ENCODE results near the gene OVCA2. TPM values are rescaled to one million over a fixed set of nuclear protein-coding genes. Genes with fewer than 3 reads are reported as not detected.

OVCA2 gene
- polyA plus RNA-seq, 2 of the 4 experiments (the other 2 are of a cell fraction), result 54.6 to 66.3 TPM

DNA sequence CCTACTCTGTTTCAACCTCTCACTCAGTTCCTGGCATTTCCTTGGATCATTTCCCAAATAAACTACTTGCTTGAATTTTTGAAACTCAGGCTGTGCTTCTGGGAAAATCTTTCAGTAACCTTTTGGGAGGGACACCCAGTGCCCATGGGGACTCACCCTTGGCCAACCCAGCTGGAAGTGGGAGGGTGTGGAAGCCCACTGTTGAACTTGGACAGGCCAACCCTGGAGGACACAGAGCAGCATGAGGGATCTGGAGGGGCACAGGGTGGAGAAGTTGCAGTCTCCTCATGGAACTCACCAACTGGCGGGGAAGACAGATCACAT lies 27.9 kb upstream of the OVCA2 start:
- DNase-seq (ENCODE audit: low read depth in 1 of 2, low spot score in 1 of 2) (no peak), ATAC-seq (no peak), FAIRE-seq (no peak)
- 92% methylated on average over 1 of the region's 1 CpG for WGBS (ENCODE audit: missing lambda C conversion rate)
- ChIA-PET CTCF (interaction anchor here (1.6 to 3.0 kb wide), 3 partner anchors 12 to 105 kb away, joined by 3 to 20 read pairs (median 12); partner anchors contain the start of genes HIC1 and RTN4RL1), POLR2A (no interaction called here)
- H3K27ac ChIP-seq, result no peak overlapping the region
- no peak overlapping the region for H3K4me3 ChIP-seq
- TF ChIP-seq GATA3 (IDR thresholded peaks at IDR 0.05; ENCODE audit: borderline replicate concordance) (no peak), KDM1A (IDR thresholded peaks at IDR 0.05; ENCODE audit: low read depth) (no peak), ESRRA (IDR thresholded peaks at IDR 0.05; ENCODE audit: borderline replicate concordance, low read length) (no peak), ZNF302 (CRISPR knock-in tag; IDR thresholded peaks at IDR 0.05) (no peak), ZFP36 (IDR thresholded peaks at IDR 0.05; ENCODE audit: borderline replicate concordance, partially characterized antibody) (no peak), POLR2A (IDR thresholded peaks at IDR 0.05; ENCODE audit: low read length) (no peak)
- TF ChIP-seq, protein P1, sequence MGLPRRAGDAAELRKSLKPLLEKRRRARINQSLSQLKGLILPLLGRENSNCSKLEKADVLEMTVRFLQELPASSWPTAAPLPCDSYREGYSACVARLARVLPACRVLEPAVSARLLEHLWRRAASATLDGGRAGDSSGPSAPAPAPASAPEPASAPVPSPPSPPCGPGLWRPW (IDR thresholded peaks at IDR 0.05), result no peak
- TF ChIP-seq, protein P2, sequence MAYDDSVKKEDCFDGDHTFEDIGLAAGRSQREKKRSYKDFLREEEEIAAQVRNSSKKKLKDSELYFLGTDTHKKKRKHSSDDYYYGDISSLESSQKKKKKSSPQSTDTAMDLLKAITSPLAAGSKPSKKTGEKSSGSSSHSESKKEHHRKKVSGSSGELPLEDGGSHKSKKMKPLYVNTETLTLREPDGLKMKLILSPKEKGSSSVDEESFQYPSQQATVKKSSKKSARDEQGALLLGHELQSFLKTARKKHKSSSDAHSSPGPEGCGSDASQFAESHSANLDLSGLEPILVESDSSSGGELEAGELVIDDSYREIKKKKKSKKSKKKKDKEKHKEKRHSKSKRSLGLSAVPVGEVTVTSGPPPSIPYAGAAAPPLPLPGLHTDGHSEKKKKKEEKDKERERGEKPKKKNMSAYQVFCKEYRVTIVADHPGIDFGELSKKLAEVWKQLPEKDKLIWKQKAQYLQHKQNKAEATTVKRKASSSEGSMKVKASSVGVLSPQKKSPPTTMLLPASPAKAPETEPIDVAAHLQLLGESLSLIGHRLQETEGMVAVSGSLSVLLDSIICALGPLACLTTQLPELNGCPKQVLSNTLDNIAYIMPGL (CRISPR knock-in tag; IDR thresholded peaks at IDR 0.05; ENCODE audit: borderline replicate concordance), result no peak
- no peak overlapping the region for H3K4me2 ChIP-seq
- peaks cover 14% of the 10 kb centered on the region; the same call in 2 of the 3 replicates for H3K9me3 ChIP-seq
- H3K4me1 ChIP-seq, result no peaks in the 10 kb centered on the region

DNA sequence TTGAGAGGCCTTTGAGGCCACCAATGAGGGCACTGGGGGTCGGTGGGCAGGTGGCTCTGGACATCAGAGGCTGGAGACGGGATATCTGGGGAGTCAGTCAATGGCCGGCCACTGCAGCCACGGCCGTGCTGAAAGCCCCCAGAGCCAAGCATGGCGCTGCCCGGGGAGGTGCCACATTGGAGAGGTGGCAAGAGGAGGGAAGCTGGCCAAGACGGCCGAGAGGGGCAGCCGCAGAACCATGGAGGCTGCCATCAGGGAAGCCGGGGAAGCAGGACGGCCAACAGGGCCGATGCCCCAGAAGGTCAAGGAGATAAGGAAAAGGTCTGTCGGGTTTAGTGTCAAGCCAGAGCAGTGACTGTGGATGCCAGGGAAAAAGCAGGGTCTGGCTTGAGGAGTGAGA lies 26.5 kb upstream of the OVCA2 start:
- POLR2A ChIA-PET, result no interaction called here
- Histone ChIP-seq H3K4me1 (no peaks in the 10 kb centered on the region), H3K4me2 (no peak overlapping the region), H3K9me3 (peaks cover 14% of the 10 kb centered on the region; the same call in 2 of the 3 replicates), H3K27ac (no peak overlapping the region), H3K4me3 (no peak overlapping the region)
- ATAC-seq, result no peak
- no peak for DNase-seq (ENCODE audit: low read depth in 1 of 2, low spot score in 1 of 2)
- TF ChIP-seq RCOR1 (IDR thresholded peaks at IDR 0.05; ENCODE audit: low read depth, low read length) (no peak), RFX5 (IDR thresholded peaks at IDR 0.05) (no peak), PHF8 (IDR thresholded peaks at IDR 0.05; ENCODE audit: borderline replicate concordance, low read depth) (no peak), RAD21 (conservative IDR thresholded peaks at IDR 0.05 in 1 of 2, IDR thresholded peaks at IDR 0.05 in 1 of 2) (no peak), POLR2AphosphoS2 (conservative IDR thresholded peaks at IDR 0.05; ENCODE audit: low read length) (no peak), MAFK (IDR thresholded peaks at IDR 0.05; ENCODE audit: partially characterized antibody) (no peak)
- TF ChIP-seq, protein P3, sequence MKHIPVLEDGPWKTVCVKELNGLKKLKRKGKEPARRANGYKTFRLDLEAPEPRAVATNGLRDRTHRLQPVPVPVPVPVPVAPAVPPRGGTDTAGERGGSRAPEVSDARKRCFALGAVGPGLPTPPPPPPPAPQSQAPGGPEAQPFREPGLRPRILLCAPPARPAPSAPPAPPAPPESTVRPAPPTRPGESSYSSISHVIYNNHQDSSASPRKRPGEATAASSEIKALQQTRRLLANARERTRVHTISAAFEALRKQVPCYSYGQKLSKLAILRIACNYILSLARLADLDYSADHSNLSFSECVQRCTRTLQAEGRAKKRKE (CRISPR knock-in tag; IDR thresholded peaks at IDR 0.05; ENCODE audit: low read depth), result no peak
- TF ChIP-seq, protein P4, sequence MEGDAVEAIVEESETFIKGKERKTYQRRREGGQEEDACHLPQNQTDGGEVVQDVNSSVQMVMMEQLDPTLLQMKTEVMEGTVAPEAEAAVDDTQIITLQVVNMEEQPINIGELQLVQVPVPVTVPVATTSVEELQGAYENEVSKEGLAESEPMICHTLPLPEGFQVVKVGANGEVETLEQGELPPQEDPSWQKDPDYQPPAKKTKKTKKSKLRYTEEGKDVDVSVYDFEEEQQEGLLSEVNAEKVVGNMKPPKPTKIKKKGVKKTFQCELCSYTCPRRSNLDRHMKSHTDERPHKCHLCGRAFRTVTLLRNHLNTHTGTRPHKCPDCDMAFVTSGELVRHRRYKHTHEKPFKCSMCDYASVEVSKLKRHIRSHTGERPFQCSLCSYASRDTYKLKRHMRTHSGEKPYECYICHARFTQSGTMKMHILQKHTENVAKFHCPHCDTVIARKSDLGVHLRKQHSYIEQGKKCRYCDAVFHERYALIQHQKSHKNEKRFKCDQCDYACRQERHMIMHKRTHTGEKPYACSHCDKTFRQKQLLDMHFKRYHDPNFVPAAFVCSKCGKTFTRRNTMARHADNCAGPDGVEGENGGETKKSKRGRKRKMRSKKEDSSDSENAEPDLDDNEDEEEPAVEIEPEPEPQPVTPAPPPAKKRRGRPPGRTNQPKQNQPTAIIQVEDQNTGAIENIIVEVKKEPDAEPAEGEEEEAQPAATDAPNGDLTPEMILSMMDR (IDR thresholded peaks at IDR 0.05), result no peak
- 64% methylated on average over 14 of the region's 14 CpGs for WGBS (ENCODE audit: missing lambda C conversion rate)
- CTCF ChIA-PET, result interaction anchor here (0.6 to 5.5 kb wide), 4 partner anchors 11 to 407 kb away, joined by 3 to 24 read pairs (median 12); partner anchors contain the start of genes DPH1 and RTN4RL1
- FAIRE-seq, result no peak

DNA sequence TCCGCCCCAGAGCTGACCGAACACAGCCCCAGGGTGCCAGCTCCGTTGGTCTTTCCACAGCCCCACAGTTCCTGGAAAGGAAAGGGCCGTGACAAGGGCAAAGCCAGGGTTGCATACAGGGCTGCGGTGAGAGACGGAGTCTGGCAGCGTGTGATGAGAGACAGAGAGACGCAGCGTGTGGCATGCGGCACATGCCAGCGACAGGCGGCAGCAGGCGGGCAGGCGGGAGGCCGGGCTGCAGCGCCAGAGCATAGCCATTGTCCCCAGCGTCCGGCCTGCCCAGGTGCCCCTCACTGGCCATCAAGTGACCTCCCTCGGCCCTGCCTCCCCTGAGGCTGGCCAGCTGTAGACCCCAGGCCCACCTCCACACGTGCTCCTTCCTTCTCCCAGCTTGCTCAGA lies 25.3 kb upstream of the OVCA2 start:
- TF ChIP-seq ESRRA (IDR thresholded peaks at IDR 0.05; ENCODE audit: borderline replicate concordance, low read length) (no peak), FOXS1 (CRISPR knock-in tag; IDR thresholded peaks at IDR 0.05) (no peak), CHD2 (IDR thresholded peaks at IDR 0.05; ENCODE audit: low read length, partially characterized antibody) (no peak), FOSL2 (IDR thresholded peaks at IDR 0.05) (no peak), FOSL2 (CRISPR knock-in tag; IDR thresholded peaks at IDR 0.05) (no peak), GATA3 (IDR thresholded peaks at IDR 0.05; ENCODE audit: borderline replicate concordance) (no peak)
- TF ChIP-seq, protein P5, sequence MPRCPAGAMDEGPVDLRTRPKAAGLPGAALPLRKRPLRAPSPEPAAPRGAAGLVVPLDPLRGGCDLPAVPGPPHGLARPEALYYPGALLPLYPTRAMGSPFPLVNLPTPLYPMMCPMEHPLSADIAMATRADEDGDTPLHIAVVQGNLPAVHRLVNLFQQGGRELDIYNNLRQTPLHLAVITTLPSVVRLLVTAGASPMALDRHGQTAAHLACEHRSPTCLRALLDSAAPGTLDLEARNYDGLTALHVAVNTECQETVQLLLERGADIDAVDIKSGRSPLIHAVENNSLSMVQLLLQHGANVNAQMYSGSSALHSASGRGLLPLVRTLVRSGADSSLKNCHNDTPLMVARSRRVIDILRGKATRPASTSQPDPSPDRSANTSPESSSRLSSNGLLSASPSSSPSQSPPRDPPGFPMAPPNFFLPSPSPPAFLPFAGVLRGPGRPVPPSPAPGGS (IDR thresholded peaks at IDR 0.05), result no peak
- TF ChIP-seq, protein P6, sequence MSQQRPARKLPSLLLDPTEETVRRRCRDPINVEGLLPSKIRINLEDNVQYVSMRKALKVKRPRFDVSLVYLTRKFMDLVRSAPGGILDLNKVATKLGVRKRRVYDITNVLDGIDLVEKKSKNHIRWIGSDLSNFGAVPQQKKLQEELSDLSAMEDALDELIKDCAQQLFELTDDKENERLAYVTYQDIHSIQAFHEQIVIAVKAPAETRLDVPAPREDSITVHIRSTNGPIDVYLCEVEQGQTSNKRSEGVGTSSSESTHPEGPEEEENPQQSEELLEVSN (IDR thresholded peaks at IDR 0.05; ENCODE audit: borderline replicate concordance, low read depth), result no peak
- H3K4me2 ChIP-seq, result no peak overlapping the region
- peaks cover 14% of the 10 kb centered on the region; the same call in 2 of the 3 replicates for H3K9me3 ChIP-seq
- no peaks in the 10 kb centered on the region for H3K4me1 ChIP-seq
- ATAC-seq, result no peak
- POLR2A ChIA-PET, result no interaction called here
- no peak for FAIRE-seq
- 74% methylated on average over 20 of the region's 20 CpGs for WGBS (ENCODE audit: missing lambda C conversion rate)
- CTCF ChIA-PET, result interaction anchor here (0.7 to 5.5 kb wide), 4 partner anchors 11 to 108 kb away, joined by 3 to 24 read pairs (median 5); partner anchors contain the start of genes DPH1 and RTN4RL1
- DNase-seq (ENCODE audit: low read depth in 1 of 2, low spot score in 1 of 2), result no peak
- no peak overlapping the region for H3K27ac ChIP-seq
- H3K4me3 ChIP-seq, result no peak overlapping the region

Data from A549 (cell line).